ENCODE measurements around the gene FNDC8. TPM values are rescaled to one million over a fixed set of nuclear protein-coding genes. Genes with fewer than 3 reads are reported as not detected.

Gene FNDC8
- total RNA-seq: not detected

GRCh38 chr17:35121315-35121714, at the start of gene FNDC8:
Gene FNDC8 (plus strand): TSS chr17:35121615. CDS start chr17:35121694, 79 bp downstream.
- no peaks in the 10 kb centered on the region for H3K27me3 ChIP-seq
- H3K27ac ChIP-seq: no peak within 1 kb of the TSS
- TF ChIP-seq POLR2A (IDR thresholded peaks at IDR 0.05) (no peak), CTCF (IDR thresholded peaks at IDR 0.05) (no peak)
- H3K36me3 ChIP-seq: no peaks in the 10 kb centered on the region
- H3K9me3 ChIP-seq: no peaks in the 10 kb centered on the region
- peaks cover 4 to 15% (median 9%) of the 10 kb centered on the region in 4 donors for H3K4me1 ChIP-seq
- no peak for DNase-seq
- no peak within 1 kb of the TSS for H3K4me3 ChIP-seq

- TF ChIP-seq CTCF (IDR thresholded peaks at IDR 0.05) (no peak), POLR2A (IDR thresholded peaks at IDR 0.05) (no peak)
- no peak overlapping the region for H3K27ac ChIP-seq
- H3K4me1 ChIP-seq: peaks cover 0 to 63% (median 7%) of the 10 kb centered on the region in 4 donors
Observed at GRCh38 chr17:35073183-35073790, 48.1 kb upstream of the FNDC8 start.

GRCh38 chr17:35073991-35074627, 47.3 kb upstream of the FNDC8 start:
- H3K4me3 ChIP-seq: no peak overlapping the region
- peaks cover 0 to 57% (median 7%) of the 10 kb centered on the region in 4 donors for H3K4me1 ChIP-seq
- H3K27ac ChIP-seq: peak overlapping the region in 1 of 4 donors; percentile 22
- H3K36me3 ChIP-seq: no peaks in the 10 kb centered on the region
- no peaks in the 10 kb centered on the region for H3K9me3 ChIP-seq
- H3K27me3 ChIP-seq: no peaks in the 10 kb centered on the region
- DNase-seq: no peak
- TF ChIP-seq CTCF (IDR thresholded peaks at IDR 0.05) (no peak), POLR2A (IDR thresholded peaks at IDR 0.05) (no peak)

More at GRCh38 chr17:35073183-35073790, 48.1 kb upstream of the FNDC8 start:
- DNase-seq: no peak
- Histone ChIP-seq H3K4me3 (no peak overlapping the region), H3K36me3 (no peaks in the 10 kb centered on the region), H3K9me3 (no peaks in the 10 kb centered on the region), H3K27me3 (no peaks in the 10 kb centered on the region)

- Histone ChIP-seq H3K4me3 (peak overlapping the region in 1 of 4 donors; percentile 1), H3K9me3 (no peaks in the 10 kb centered on the region), H3K27me3 (no peaks in the 10 kb centered on the region), H3K4me1 (peaks cover 0 to 52% (median 8%) of the 10 kb centered on the region in 4 donors), H3K27ac (peak overlapping the region in 1 of 4 donors; percentile 22), H3K36me3 (no peaks in the 10 kb centered on the region)
- DNase-seq: no peak
- TF ChIP-seq CTCF (IDR thresholded peaks at IDR 0.05): no peak
- no peak for TF ChIP-seq POLR2A (IDR thresholded peaks at IDR 0.05)
Observed at GRCh38 chr17:35074711-35075707, 46.4 kb upstream of the FNDC8 start.

GRCh38 chr17:35076874-35077273, 44.5 kb upstream of the FNDC8 start:
- TF ChIP-seq CTCF (IDR thresholded peaks at IDR 0.05) (no peak), POLR2A (IDR thresholded peaks at IDR 0.05) (no peak)
- no peaks in the 10 kb centered on the region for H3K36me3 ChIP-seq
- no peak for DNase-seq
- no peak overlapping the region for H3K4me3 ChIP-seq
- no peaks in the 10 kb centered on the region for H3K9me3 ChIP-seq
- H3K27ac ChIP-seq: peak overlapping the region in 1 of 4 donors; percentile 67
- peaks cover 0 to 64% (median 12%) of the 10 kb centered on the region in 4 donors for H3K4me1 ChIP-seq
- H3K27me3 ChIP-seq: no peaks in the 10 kb centered on the region

Data from Peyer's patch (tissue), 4 donors.